ENCODE results near the gene ATP6V1A.

DNA sequence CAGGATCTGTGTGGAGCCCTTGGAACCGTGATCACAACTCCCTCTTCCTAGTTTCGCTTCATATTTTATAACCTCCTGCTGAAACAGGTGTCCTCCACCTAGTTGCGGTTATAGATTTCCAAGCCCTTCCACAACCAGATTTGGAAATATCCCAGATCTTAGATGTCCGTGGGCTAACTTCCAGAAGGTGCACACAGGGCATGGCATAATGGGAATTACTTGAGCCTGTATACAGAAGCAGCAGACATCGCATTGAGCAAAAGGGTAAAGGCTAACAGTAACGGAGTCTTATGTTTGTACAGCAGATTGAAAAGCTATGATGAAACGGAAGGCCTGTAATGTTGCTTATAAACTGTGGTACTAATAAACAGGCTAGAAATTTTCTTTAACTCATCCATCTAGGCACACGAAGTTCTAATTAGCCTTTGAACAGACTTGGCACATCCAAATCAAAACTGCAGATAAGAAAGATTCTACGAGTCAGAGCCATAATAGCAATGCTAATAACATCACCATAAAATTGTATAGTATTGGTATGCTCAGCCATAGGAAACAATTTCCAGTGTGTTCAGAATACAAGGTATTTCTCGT lies 49.2 kb upstream of the ATP6V1A start:
- TF ChIP-seq, protein P1, sequence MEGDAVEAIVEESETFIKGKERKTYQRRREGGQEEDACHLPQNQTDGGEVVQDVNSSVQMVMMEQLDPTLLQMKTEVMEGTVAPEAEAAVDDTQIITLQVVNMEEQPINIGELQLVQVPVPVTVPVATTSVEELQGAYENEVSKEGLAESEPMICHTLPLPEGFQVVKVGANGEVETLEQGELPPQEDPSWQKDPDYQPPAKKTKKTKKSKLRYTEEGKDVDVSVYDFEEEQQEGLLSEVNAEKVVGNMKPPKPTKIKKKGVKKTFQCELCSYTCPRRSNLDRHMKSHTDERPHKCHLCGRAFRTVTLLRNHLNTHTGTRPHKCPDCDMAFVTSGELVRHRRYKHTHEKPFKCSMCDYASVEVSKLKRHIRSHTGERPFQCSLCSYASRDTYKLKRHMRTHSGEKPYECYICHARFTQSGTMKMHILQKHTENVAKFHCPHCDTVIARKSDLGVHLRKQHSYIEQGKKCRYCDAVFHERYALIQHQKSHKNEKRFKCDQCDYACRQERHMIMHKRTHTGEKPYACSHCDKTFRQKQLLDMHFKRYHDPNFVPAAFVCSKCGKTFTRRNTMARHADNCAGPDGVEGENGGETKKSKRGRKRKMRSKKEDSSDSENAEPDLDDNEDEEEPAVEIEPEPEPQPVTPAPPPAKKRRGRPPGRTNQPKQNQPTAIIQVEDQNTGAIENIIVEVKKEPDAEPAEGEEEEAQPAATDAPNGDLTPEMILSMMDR (IDR thresholded peaks at IDR 0.05): no peak
- TF ChIP-seq EP300 (IDR thresholded peaks at IDR 0.05) (no peak), POLR2AphosphoS5 (IDR thresholded peaks at IDR 0.05) (peak in 1 of 4 donors; percentile 2), POLR2A (IDR thresholded peaks at IDR 0.05) (no peak)
